Endometrium (tissue), 2 donors: ENCODE measurements around the gene HSD17B2.
"Not testable (repeated sequence)": the region's sequence is repeated elsewhere in the genome, so short reads cannot be mapped to it uniquely, and the experiment has no call there.

Experiments
- FAIRE-seq: peaks from 2 replicates; lab custom pipeline; 2012; peaks lifted over from hg19 to GRCh38; lab: Jason Lieb, UNC
- donor health status: control.
- donor health status: control.

The HSD17B2 gene

GRCh38 chr16:82034981-82035612 lies at the start of gene HSD17B2:
Gene HSD17B2, plus strand, starts transcription at chr16:82035253. Its CDS starts 172 bp downstream, at chr16:82035425.
- no peak for FAIRE-seq

- FAIRE-seq: no peak
These were observed 47.9 kb upstream of the HSD17B2 start for GRCh38 chr16:81987121-81987520.

GRCh38 chr16:81987706-81988105 lies 47.3 kb upstream of the HSD17B2 start:
- no peak for FAIRE-seq

- FAIRE-seq: no peak
These were observed 42.2 kb upstream of the HSD17B2 start for GRCh38 chr16:81992859-81993258.

- FAIRE-seq: no peak
These were observed 40.6 kb upstream of the HSD17B2 start for GRCh38 chr16:81994485-81994884.

- FAIRE-seq: no peak
These were observed 39.4 kb upstream of the HSD17B2 start for GRCh38 chr16:81995651-81996050.

- FAIRE-seq: no peak
These were observed 38.2 kb upstream of the HSD17B2 start for GRCh38 chr16:81996664-81997509.

GRCh38 chr16:81997738-81998137 lies 37.3 kb upstream of the HSD17B2 start:
- peak; percentile 48 for FAIRE-seq

- FAIRE-seq: no peak
These were observed 32.2 kb upstream of the HSD17B2 start for GRCh38 chr16:82002831-82003230.

GRCh38 chr16:82004601-82005000 lies 30.5 kb upstream of the HSD17B2 start:
- no peak for FAIRE-seq

- peak; percentile 50 for FAIRE-seq
These were observed 29.8 kb upstream of the HSD17B2 start for GRCh38 chr16:82005027-82005830.

- FAIRE-seq: no peak
These were observed 29.0 kb upstream of the HSD17B2 start for GRCh38 chr16:82006036-82006435.

- FAIRE-seq: no peak
These were observed 27.9 kb upstream of the HSD17B2 start for GRCh38 chr16:82007189-82007588.

GRCh38 chr16:82008957-82009592 lies 26.0 kb upstream of the HSD17B2 start:
- no peak for FAIRE-seq

- not testable (repeated sequence) for FAIRE-seq
These were observed 25.3 kb upstream of the HSD17B2 start for GRCh38 chr16:82009789-82010188.

- no peak for FAIRE-seq
These were observed 24.4 kb upstream of the HSD17B2 start for GRCh38 chr16:82010649-82011048.

GRCh38 chr16:82011199-82011641 lies 23.8 kb upstream of the HSD17B2 start, which contains the start of gene SDR42E1:
Gene SDR42E1, minus strand, starts transcription at chr16:82011470. Its CDS starts 10,612 bp downstream, at chr16:82000858.
- no peak for FAIRE-seq

GRCh38 chr16:82013139-82013538 lies 21.9 kb upstream of the HSD17B2 start:
- no peak for FAIRE-seq

GRCh38 chr16:82016263-82016662 lies 18.8 kb upstream of the HSD17B2 start:
- FAIRE-seq: no peak

GRCh38 chr16:82016964-82017363 lies 18.1 kb upstream of the HSD17B2 start:
- FAIRE-seq: peak; percentile 71

GRCh38 chr16:82017911-82018568 lies 17.0 kb upstream of the HSD17B2 start:
- no peak for FAIRE-seq
